HK-2 (cell line): ENCODE data around the gene GPC3.
"Not testable (repeated sequence)": the region's sequence is repeated elsewhere in the genome, so short reads cannot be mapped to it uniquely, and the experiment has no call there.

Experiments used
- DNase-seq: peaks from one replicate; pipeline ENCODE4 v3.0.0-alpha.2; 2018; ENCODE audit not compliant: unreplicated experiment

Gene GPC3

GRCh38 chrX:133762976-133763548 is 222.3 kb downstream of the GPC3 start:
- not testable (repeated sequence) for DNase-seq

GRCh38 chrX:133754657-133755056 is 230.7 kb downstream of the GPC3 start:
- DNase-seq: no peak

- DNase-seq: no peak
Observed at GRCh38 chrX:133749951-133750350, 235.4 kb downstream of the GPC3 start.

- no peak for DNase-seq
Observed at GRCh38 chrX:133749370-133749769, 236.0 kb downstream of the GPC3 start.

GRCh38 chrX:133747196-133747595 is 238.2 kb downstream of the GPC3 start:
- no peak for DNase-seq

GRCh38 chrX:133746593-133746992 is 238.8 kb downstream of the GPC3 start:
- no peak for DNase-seq

- DNase-seq: no peak
Observed at GRCh38 chrX:133745349-133745748, 240.0 kb downstream of the GPC3 start.

- no peak for DNase-seq
Observed at GRCh38 chrX:133742602-133743305, 242.6 kb downstream of the GPC3 start.

GRCh38 chrX:133741303-133741702 is 244.1 kb downstream of the GPC3 start:
- no peak for DNase-seq

- DNase-seq: no peak
Observed at GRCh38 chrX:133726642-133727041, 258.8 kb downstream of the GPC3 start.

GRCh38 chrX:133726211-133726630 is 259.2 kb downstream of the GPC3 start:
- no peak for DNase-seq

GRCh38 chrX:133723930-133724329 is 261.5 kb downstream of the GPC3 start:
- DNase-seq: no peak

- DNase-seq: no peak
Observed at GRCh38 chrX:133722756-133723155, 262.6 kb downstream of the GPC3 start.

GRCh38 chrX:133720269-133720668 is 265.1 kb downstream of the GPC3 start:
- DNase-seq: not testable (repeated sequence)

- no peak for DNase-seq
Observed at GRCh38 chrX:133715715-133716114, 269.7 kb downstream of the GPC3 start.

GRCh38 chrX:133709501-133709900 is 275.9 kb downstream of the GPC3 start:
- no peak for DNase-seq

GRCh38 chrX:133706890-133707289 is 278.5 kb downstream of the GPC3 start:
- no peak for DNase-seq

- no peak for DNase-seq
Observed at GRCh38 chrX:133702230-133702629, 283.2 kb downstream of the GPC3 start.

- DNase-seq: no peak
Observed at GRCh38 chrX:133699023-133699728, 286.2 kb downstream of the GPC3 start.

- DNase-seq: no peak
Observed at GRCh38 chrX:133698298-133698697, 287.1 kb downstream of the GPC3 start.

GRCh38 chrX:133697656-133698055 is 287.7 kb downstream of the GPC3 start:
- DNase-seq: no peak

- no peak for DNase-seq
Observed at GRCh38 chrX:133689997-133690599, 295.3 kb downstream of the GPC3 start.

- no peak for DNase-seq
Observed at GRCh38 chrX:133685822-133686221, 299.6 kb downstream of the GPC3 start.
